ENCODE results near the gene TSHR.

TSHR gene

DNA sequence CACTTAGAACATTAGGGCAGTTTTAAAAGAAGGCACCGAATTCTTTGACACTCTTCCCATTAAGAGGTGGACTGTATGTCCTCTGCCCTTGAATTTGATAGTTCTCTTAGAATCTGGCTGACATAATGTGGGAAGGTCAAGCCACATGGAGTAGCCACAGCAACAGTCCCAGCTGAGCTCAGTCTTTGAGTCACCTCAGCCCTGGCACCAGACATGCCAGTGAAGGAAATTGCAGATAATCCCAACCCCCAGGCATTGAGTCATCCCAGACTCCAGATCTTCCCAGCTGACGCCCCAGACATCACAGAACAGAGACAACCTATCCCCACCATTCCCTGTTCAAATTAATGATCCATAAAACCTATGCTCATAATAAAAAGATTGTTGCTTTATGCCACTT is 181.9 kb downstream of the TSHR start:
- no peak overlapping the region for H3K4me3 ChIP-seq (ENCODE audit: low read length)

DNA sequence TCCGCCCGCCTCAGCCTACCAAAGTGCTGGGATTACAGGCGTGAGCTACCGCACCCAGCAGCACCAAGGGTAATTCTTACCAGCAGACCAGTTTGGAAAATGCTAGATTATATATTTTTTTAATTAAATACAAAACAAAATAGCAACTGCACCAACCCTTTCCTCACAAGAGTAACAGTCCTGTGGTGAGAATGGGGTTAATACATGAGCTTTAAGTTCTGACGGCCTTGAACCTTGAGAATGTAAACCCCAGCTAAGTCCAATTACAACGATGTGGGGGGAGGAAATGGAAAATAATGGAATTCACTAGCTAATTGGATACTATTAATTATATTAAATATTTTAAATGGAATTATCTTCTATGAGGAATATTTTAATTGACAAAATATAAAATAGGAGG is 183.0 kb downstream of the TSHR start:
- H3K4me3 ChIP-seq (ENCODE audit: low read length) = no peak overlapping the region
- TF ChIP-seq ZNF274 (IDR thresholded peaks at IDR 0.05; ENCODE audit: low read depth, low read length) = no peak

More for the DNA sequence above, 181.9 kb downstream of the TSHR start:
- TF ChIP-seq ZNF274 (IDR thresholded peaks at IDR 0.05; ENCODE audit: low read depth, low read length) = no peak

DNA sequence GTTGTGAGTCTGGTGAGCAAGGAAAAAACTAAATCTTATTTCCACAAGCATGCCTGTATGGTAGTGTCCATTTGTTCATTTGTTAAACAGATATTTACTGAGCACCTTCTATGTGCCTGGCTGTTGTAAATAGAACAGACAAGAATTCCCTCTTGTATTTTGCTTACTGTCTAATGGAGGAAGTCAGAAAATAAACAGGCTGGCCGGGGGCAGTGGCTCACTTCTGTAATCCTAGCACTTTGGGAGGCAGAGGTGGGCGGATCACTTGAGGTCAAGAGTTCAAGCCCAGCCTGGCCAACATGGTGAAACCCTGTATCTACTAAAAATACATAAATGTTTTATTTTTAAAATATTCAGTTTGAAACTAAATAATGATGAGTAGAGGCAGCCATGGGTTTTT is 186.0 kb downstream of the TSHR start:
- no peak overlapping the region for H3K4me3 ChIP-seq (ENCODE audit: low read length)
- no peak for TF ChIP-seq ZNF274 (IDR thresholded peaks at IDR 0.05; ENCODE audit: low read depth, low read length)

- no peak for TF ChIP-seq ZNF274 (IDR thresholded peaks at IDR 0.05; ENCODE audit: low read depth, low read length)
- no peak overlapping the region for H3K4me3 ChIP-seq (ENCODE audit: low read length)
These were observed 188.4 kb downstream of the TSHR start for GRCh38 chr14:81143793-81144192.

GRCh38 chr14:81144824-81145603 is 189.6 kb downstream of the TSHR start:
- H3K4me3 ChIP-seq (ENCODE audit: low read length) = no peak overlapping the region
- TF ChIP-seq ZNF274 (IDR thresholded peaks at IDR 0.05; ENCODE audit: low read depth, low read length) = no peak

DNA sequence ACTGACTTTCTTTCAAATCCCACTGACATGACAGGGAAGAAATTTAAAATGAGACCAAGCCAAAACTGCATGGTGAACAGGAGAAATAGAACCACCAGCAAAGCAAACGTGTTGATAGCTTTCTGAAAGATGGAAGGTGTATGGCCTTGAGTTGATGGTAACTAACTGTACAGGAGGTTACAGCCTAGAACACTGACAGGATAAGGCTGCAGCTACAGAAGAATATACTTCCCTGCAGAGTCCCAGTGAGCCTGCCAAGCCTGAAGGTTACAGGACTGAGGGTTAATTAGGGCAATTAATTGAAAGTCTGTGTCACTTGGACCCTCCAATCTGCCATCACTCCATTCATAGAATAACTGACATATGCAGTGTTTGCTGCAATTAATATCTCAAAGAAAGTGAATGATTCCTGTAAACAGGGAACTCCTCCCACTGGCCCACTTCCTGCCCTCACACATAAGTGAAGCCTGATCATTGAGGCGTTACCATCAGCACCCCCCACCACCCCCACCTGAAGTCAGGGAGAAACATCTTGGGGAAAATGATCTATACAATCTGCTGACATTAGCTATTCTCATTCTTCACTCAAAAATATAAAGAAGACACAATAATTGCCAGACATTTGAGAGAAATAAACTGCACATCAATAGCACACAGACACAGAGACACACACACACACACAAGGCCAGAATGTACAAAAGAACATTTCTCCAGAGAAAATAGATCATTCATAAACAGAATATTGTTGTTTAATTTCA is 191.9 kb downstream of the TSHR start:
- TF ChIP-seq ZNF274 (IDR thresholded peaks at IDR 0.05; ENCODE audit: low read depth, low read length) = no peak

DNA sequence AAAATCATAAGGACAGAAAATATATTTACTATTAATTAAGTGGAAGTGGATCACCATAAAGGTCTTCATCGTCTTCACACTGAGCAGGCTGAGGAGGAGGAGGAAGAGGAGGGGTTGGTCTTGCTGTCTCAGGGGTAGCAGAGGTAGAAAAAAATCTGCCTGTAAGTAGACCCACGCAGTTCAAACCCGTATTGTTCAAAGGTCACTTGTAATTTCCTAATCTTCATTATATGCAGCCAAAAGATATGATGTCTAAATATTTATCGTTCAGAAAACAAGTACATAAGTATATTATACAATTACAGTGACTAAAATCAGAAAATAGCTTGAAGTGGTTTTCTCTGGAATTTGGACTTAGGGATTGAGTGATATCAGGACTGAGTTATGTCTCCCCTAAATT is 193.2 kb downstream of the TSHR start:
- TF ChIP-seq ZNF274 (IDR thresholded peaks at IDR 0.05; ENCODE audit: low read depth, low read length) = no peak
- no peak overlapping the region for H3K4me3 ChIP-seq (ENCODE audit: low read length)

More for the DNA sequence above, 191.9 kb downstream of the TSHR start:
- H3K4me3 ChIP-seq (ENCODE audit: low read length) = no peak overlapping the region

DNA sequence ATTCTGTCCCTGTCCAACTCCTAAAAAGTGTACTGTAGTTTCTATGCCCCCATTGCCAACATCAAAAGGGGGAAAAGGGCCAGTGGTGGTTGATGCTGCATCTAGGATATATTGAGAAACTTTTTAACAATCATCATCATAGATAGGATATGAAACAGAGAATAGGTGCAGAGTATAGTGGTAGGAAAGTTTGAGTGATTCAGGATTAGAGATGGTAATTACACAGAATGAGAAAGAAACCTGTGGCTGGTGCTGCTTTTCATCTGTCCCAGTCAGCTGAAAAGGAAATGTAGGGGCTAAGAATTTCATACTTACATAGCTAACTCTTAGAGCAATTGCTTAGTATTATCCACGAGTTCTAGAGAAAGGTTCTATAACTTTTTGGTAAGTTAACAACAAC is 197.8 kb downstream of the TSHR start:
- no peak for TF ChIP-seq ZNF274 (IDR thresholded peaks at IDR 0.05; ENCODE audit: low read depth, low read length)
- no peak overlapping the region for H3K4me3 ChIP-seq (ENCODE audit: low read length)

DNA sequence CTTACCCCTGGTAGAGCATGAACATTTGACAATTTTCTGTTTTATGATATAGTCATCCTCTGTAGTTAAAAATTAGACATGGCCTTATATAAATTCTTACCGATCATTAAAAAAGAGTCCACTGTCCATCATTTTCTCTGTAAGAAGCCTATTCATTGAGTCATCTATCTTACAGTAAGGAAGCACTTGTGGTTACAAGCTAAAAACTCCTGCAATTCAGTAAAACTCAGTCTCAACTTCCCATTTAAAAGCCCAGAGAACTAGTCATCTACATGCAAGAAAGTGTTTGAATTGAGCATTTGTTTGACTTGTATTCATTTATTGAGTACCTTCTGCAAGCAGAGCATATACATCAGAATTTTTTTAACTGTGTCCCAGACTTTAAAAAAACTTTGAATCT is 202.0 kb downstream of the TSHR start:
- no peak overlapping the region for H3K4me3 ChIP-seq (ENCODE audit: low read length)
- TF ChIP-seq ZNF274 (IDR thresholded peaks at IDR 0.05; ENCODE audit: low read depth, low read length) = no peak

DNA sequence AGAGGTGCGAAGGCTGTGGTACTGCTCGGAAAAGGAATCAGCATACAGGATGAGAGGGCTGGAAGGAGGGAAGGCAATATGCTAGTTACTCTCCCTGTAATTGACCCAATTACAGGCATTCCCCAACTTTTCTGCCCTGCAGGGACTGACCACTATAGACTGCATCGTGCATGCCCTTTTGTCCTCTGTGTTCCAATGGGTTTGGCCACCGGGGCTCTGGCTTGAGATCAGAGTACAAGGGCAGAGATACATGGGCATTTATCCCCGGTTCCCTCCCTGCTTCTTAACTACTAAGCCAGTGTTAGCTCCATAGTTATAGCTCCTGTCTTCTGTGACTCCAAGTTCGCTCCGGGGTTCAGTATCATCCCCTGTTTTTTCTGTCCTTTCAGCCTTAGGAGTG is 205.7 kb downstream of the TSHR start:
- no peak for TF ChIP-seq ZNF274 (IDR thresholded peaks at IDR 0.05; ENCODE audit: low read depth, low read length)
- H3K4me3 ChIP-seq (ENCODE audit: low read length) = no peak overlapping the region

DNA sequence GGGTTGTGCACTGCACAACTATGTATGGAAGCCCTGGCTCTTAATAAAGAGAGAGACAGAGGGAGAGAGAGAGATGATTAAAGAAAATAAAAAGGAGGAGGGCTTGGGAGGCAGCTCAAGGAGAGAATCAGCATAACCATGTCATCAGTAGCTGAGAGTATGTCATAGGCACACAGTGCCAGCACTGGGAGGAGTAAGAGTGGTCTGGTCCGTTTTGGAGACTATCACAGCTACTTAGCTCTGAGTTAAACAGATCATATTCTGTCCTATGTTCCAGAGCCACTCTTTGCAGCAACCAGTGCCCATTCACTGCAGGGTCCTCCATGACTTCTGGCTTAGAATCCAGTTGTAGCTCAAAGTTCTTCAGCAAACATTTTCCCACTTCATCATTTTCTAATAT is 206.3 kb downstream of the TSHR start:
- TF ChIP-seq ZNF274 (IDR thresholded peaks at IDR 0.05; ENCODE audit: low read depth, low read length) = no peak
- no peak overlapping the region for H3K4me3 ChIP-seq (ENCODE audit: low read length)

GRCh38 chr14:81162941-81163340 is 207.5 kb downstream of the TSHR start:
- no peak overlapping the region for H3K4me3 ChIP-seq (ENCODE audit: low read length)
- no peak for TF ChIP-seq ZNF274 (IDR thresholded peaks at IDR 0.05; ENCODE audit: low read depth, low read length)

- TF ChIP-seq ZNF274 (IDR thresholded peaks at IDR 0.05; ENCODE audit: low read depth, low read length) = no peak
- H3K4me3 ChIP-seq (ENCODE audit: low read length) = no peak overlapping the region
These were observed 208.8 kb downstream of the TSHR start for GRCh38 chr14:81164167-81164774.

DNA sequence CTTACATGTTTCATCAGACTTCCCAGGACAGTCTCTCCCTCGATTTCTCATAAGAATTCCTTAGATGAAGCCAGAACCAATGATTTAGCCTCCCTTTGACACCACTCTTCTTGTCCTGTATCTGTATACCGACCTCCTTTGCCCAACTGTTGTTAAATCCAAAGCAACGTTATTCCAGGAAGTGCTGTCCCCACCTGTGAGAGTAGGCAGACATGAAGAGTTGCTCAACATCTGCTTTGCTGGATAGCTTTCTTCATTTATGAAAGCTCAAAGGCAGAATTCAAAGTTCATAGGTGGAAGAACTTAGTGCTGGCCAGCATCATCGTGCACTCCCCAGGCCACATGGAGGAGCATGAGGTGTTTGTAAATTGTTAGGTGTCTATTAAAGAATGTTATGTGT is 209.8 kb downstream of the TSHR start:
- TF ChIP-seq ZNF274 (IDR thresholded peaks at IDR 0.05; ENCODE audit: low read depth, low read length) = no peak
- no peak overlapping the region for H3K4me3 ChIP-seq (ENCODE audit: low read length)

- TF ChIP-seq ZNF274 (IDR thresholded peaks at IDR 0.05; ENCODE audit: low read depth, low read length) = no peak
- H3K4me3 ChIP-seq (ENCODE audit: low read length) = no peak overlapping the region
These were observed 210.7 kb downstream of the TSHR start for GRCh38 chr14:81166121-81166520.
